GM10847 (cell line): ENCODE data around the gene NSUN4.

Source experiments
- POLR2A ChIP-seq: IDR thresholded peaks from 2 replicates; pipeline ENCODE4 v1.6.1; 2011; ENCODE audit not compliant: insufficient read length; ENCODE audit errors: extremely low read depth

The NSUN4 gene

DNA sequence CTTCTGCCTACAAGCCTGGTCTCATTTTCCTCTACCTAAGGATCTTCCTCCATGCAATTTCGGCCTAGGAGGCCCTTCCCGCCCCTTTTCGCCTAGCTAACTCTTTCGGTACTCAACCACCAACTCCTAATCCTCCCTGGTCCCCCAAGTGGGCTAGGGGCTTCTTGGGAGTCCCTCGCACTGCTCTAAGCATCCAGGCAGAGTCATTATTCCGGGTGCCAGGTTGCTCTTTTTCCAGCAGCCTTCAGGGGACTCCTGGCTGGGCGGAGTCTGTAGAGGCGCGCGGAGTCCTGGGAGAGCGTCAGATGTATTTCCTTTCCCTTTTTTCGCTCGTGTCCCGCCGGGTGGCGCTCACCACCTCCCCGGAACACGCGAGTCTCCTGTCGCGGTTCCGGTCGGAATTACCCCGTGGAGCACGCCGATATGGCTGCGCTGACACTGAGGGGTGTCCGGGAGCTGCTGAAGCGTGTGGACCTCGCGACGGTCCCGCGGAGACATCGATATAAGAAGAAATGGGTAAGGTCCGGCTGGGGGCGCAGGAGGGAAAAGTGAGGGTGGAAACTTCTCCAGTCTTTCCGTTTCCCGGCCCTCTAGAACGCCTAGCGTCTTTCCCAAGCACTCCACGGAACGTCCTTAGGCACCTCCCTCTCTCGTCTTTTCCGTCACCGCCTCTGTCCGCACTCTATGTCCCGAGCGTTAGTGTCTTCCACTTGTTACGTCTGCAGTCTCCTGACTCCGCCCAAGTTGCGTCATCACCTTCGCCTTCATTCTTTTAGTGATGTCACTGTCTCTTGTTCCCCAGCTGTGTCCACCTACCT is at the start of gene NSUN4:
Gene NSUN4, plus strand, starts transcription at position 404 of the 818 bp plus-strand sequence. Its CDS starts 20 bp downstream, at position 424.
- peak; percentile 80 for TF ChIP-seq POLR2A

DNA sequence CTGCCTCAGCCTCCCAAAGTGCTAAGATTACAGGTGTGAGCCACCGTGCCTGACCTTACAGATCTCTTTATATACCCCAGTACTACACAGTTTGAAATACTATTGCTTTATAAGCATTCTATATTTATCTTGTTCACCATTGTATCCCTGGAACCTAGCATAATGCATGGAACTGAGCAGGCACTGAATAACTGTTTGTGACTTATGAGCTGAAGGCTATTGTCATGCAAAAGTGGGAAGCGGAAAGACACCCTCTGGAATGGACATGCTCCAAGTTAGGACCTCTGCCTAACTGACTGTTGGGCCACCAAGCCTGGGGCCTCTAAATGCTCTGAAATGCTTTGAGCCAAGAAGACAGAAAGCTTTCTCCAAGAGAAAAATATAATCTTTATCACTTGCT is 45.3 kb upstream of the NSUN4 start:
- TF ChIP-seq POLR2A = no peak

DNA sequence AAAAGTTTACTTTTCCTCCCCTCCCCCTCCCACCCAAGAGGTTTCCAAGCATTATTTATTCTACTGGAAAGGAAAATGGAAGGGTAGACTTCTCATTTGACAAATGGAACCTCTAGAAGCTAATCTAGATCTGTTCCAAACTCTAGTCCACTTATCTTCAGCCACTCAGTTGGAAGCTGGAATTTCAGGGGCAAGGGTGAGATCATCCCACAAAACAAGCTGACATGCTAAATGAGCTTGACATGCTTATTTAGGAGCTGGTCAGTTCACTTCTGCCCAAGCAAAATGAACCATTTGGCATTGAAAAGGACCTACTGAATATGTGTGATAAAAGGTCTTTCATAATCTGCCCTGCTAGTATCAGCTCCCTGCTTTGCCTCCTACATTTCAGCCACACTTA is 42.2 kb upstream of the NSUN4 start:
- TF ChIP-seq POLR2A = no peak

DNA sequence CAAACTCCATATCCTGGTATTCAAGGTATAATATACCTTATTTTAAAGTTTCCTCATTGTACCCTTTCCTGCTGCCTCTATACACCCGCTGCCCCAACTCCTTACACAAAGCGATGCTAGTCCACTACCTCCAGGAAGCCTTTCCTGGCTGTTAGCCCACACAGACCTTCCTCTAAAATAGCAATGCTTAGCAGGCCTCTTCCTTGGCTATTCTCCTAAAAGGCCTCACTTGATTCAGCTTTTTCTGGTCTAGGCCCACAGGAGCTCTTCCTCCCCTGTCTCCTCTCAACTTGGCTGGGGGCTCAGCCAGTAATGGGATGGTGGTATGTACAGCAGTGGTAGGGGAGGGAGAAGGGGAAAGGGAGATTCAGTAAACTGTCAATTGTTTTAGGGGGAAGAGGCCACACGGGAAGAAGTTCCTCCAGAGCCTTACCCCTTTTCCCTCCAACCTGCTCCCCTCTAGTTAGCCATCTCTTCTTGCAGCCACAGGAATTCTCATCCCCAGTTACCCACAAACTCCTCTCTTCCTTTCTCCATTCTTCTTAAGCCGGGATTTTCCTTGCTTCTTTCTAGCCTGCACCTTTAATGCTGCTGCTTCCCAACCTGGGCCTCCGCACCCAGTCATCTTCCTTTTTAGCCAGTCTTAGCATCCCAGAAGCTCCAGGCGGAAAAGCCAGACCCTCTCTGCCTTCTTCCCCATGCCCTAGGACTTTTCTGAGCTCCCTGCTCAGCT is 39.8 kb upstream of the NSUN4 start:
- no peak for TF ChIP-seq POLR2A

DNA sequence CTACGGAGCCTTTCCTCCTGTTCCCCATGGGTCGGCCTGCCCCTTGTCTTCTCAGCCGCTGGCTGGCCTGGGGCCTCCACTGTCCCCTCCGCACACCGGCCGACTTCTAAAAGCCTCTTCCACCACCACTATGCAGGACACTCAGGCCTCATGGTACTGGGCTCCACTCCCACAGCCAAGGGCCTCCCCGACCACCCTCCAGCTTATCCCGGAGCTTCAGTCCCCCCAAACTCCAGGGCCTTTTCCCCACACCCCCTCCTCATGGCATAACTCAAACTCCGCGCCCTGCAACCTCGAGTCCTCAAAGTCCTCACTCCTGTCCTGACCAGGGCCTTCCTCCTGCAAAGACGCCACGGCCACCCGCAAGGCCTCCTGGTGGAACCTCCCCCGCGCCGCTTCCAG is 39.2 kb upstream of the NSUN4 start:
- TF ChIP-seq POLR2A = no peak

DNA sequence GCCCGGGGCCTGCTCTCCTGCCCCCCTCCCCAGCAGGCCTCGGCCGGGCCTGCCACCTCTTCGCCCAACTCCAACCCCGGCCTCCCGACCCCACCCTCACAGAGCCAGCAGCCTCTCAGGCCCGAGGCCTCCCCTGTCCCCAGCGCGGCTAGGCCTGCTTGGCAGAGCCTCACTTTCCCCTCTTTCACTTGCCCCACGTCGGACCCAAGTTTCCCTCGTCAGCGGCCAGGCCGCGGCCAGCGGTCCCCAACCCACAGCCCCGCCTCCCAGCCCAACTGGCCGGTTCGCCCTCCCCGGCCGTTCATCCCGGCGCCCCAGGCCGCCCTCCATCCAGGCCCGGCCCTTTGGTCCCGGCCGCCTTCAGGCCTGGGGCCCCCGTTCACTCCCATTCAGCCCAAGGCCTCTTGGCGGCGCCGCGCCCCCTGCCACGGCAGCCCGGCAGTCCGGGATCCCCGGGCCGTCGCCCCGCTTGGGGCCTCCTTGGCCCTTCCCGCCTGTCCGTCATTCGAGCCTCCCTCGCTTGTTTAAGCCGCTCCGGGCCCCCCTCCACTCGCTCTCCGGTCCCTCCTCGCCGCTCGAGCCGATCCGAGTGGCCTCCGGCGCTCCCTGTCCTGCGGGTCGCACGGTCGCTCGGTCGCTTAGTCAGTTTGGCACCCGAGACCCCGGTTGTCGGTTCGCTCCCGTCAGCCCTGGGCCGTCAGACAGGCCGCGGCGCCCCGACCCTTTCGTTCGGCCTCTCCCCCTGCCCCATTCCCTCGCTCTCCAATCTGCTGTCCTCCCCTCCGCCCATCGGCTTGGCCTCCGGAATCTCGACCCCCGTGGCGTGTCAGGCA is 38.6 kb upstream of the NSUN4 start:
- no peak for TF ChIP-seq POLR2A

DNA sequence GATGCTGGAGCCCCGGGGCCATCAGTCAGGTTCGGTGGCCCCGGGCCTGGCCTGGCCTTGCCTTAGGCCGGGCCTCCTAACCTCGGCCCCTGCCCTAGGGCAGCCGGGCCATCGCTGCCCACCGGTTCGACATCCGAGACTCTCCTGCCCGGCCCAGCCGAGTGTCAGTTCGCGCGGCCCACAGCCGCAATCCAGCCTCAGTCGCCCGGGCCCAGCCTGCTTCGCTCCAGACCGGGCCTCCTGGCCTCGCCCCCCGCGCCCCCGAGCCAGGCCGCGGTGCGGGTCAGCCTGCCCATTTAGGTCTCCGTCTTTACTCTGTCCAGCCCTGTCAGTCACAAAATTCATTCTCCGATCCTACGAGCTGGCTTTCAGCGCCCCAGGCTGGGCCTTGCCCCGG is 38.0 kb upstream of the NSUN4 start:
- TF ChIP-seq POLR2A = no peak

DNA sequence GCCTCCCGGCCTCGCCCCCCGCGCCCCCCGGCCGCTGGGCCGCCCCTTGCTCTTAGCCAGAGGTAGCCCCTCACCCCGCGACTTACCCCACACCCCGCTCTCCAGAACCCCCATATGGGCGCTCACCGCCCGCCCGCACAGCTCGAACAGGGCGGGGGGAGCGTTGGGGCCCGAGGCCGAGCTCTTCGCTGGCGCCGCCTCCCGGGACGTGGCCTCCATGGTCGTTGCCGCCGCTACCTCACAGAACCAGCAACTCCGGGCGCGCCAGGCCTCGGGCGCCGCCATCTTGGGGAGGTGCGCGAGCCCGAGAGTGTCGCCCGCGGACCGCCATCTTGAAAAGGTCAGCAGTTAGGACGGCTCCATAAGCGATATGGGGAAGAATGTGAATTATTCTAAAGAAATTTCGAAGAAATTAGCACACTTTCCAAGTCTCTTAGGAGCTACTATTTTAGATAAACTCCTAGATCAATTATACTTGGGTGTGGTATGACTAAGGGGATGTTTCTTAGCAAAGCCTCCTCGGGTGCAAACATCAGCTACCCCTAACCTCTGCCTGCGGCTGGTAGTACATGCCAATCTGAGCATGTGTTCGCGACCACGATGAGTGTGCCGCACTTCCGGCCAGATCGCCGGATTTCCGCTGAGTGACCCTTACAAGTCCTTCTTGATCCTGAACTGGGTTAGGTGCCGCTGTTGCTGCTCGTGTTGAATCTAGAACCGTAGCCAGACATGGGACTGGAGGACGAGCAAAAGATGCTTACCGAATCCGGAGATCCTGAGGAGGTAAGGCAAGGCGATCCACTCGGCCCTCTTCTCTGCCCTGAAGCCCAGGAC is 37.4 kb upstream of the NSUN4 start, which contains the start of the genes LRRC41 and UQCRH:
Gene LRRC41, minus strand, starts transcription at position 579 of the 834 bp plus-strand sequence. Its CDS starts 294 bp downstream, at position 285.
Gene UQCRH, plus strand, starts transcription at position 661 of the 834 bp plus-strand sequence. Its CDS starts 69 bp downstream, at position 730.
- peak; percentile 79 for TF ChIP-seq POLR2A

DNA sequence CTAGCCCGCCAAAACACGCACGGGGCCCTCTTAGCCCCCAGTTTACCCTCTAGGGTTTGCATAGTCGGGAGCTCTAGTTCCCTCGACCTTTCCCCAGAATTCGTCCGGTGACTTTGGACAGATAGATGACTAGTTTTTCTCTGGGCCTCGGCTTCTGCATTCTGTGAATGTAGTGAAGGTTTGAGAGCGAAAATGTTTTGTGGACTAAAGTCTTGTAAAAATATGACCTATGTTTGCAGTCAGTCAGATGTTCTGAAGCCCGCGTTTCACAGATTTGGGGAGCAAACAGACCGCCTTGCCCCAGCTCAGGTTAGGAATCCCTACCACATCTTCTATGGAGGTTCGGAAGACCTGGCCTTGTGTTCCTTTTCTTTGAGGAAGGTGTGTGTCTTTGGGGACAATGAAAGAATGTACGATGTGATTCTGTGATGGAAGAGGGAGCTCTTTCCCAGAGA is 36.7 kb upstream of the NSUN4 start:
- TF ChIP-seq POLR2A = no peak

DNA sequence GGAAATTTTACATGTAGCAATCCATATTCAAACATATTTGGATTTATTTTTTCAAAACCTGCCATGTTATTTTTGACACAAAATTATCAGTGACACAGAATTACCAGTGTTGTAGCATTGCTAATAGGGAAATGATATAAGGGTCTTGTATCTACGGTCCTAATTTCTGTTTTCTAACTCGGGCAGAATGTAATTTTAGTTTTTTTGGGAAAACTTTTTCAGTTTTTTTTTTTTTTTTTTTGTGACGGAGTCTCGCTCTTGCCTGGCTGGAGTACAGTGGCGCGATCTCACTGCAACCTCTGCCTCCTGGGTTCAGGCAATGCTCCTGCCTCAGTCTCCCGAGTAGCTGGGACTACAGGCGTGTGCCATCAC is 34.5 kb upstream of the NSUN4 start:
- TF ChIP-seq POLR2A = no peak

DNA sequence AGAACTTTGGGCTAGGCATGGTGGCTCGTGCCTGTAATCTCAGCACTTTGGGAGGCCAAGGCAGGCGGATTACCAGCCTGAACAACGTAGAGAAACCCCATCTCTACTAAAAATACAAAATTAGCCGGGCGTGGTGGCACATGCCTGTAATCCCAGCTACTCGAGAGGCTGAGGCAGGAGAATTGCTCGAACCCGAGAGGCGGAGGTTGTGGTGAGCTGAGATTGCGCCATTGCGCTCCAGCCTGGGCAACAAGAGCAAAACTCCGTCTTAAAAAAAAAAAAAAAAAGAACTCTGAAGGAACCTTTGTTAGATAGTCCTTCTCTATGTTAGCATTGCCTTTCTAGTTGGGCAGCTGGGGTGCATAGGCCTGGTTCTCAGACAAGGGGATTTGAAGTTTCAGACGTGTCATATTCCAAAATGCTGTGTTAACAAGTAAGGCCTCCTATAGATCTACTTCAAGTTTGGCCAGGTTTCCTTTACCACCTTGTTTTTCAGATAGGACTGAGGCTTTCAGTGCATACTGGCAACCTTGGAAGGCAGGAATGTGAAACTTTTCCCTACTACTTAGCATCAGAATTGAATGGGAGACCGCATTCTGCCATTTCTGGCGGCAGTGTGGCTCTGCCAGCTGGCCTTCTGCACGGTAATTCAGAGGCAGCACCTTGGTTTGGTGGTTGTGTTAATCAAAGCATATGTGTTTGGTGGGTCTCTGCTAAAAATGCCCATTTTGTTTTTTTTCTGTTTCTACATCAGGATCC is 31.0 kb upstream of the NSUN4 start:
- no peak for TF ChIP-seq POLR2A

DNA sequence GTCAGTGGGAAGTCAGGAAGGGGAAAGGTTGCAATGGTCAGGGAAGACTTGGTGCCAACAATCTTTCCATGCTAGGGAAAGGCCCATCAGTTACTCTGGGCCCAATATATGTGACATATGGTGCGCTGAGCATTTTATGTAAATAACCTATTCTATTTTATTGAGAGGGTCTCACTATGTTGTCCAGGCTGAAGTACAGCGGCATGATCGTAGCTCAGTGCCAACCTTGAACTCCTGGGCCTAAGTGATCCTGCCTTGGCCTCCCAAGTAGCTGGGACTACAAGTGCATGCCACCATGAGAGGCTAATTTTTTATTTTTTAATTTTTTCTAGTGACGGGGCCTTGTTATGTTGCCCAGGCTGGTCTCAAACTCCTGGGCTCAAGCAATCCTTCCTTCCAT is 30.3 kb upstream of the NSUN4 start:
- TF ChIP-seq POLR2A = no peak

DNA sequence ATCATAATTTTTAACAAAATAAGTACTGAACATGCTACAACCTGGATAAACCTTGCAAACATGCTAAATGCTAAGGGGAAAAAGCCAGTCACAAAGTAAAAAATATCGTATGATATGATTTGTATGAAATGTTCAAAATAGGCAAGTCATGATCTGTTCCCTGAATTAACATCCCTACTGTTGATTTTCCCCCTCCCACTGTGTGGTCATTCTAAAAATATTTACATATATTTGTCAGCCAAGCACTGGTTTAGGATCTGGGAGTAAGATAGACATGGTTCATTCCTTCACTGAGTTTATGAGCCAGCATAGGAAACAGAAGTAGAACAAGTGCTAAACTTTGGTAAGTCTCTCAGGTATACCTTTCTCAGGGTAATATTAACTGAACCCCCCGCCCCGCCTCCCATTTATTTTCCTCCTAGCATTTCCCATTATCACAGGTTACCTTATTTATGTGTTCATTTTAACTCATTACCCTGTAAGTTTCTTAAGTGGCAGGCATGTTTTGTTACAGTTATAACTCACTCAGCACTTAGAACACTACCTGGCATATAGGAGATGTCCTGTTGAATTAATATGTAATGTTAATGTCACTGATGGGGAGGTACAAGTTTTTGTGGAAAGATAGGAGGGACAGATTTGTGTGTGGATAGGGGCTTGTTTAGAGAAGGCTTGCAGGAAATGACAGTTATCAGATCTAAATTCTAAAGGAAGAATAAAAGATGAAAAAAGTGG is 24.8 kb upstream of the NSUN4 start:
- no peak for TF ChIP-seq POLR2A
